IMR-90 (cell line): ENCODE data around the gene NOC2L. TPM values are rescaled to one million over a fixed set of nuclear protein-coding genes. Genes with fewer than 3 reads are reported as not detected.

Experiments
- ATAC-seq: fragments of 200-7000 bp; cut with Tn5 transposase; 2 replicates; pipeline ENCODE4 v1.9.1; 2020; ENCODE audit warnings: low read depth, mild to moderate bottlenecking, moderate library complexity
- BruUV-seq: library from RNA; stranded (reverse); fragments of 400-500 nt; replicated peaks from 2 replicates; lab custom pipeline; 2021; lab: Mats Ljungman, UMichigan
- CTCF ChIA-PET: fragments of 300-600 bp; formaldehyde crosslinking; extraction: SDS; loops from one replicate; lab custom pipeline; 2021; ENCODE audit warnings: antibody characterized with exemption; lab: Yijun Ruan, JAX
- POLR2A ChIA-PET: fragments of 300-600 bp; sonication (Branson Sonifier 250); formaldehyde crosslinking; loops from one replicate; lab custom pipeline; 2022; ENCODE audit warnings: antibody characterized with exemption; ENCODE audit not compliant: unreplicated experiment; lab: Charles Lee
- DNase-seq: peaks from one replicate; pipeline ENCODE4 v3.0.0; 2013
- H2AFZ ChIP-seq: replicated peaks from 2 replicates; pipeline ENCODE3; 2013; ENCODE audit warnings: low read length, mild to moderate bottlenecking; ENCODE audit not compliant: poor library complexity
- H2AK5ac ChIP-seq: 2 replicates; pipeline ENCODE4 v1.6.1; 2013; ENCODE audit warnings: low read depth, low read length, inconsistent platforms
- H2AK9ac ChIP-seq: replicated peaks from 2 replicates; pipeline ENCODE3; 2013; ENCODE audit warnings: mild to moderate bottlenecking, low read depth, low read length, moderate library complexity; ENCODE audit not compliant: poor library complexity
- H2BK120ac ChIP-seq: 2 replicates; pipeline ENCODE4 v1.6.1; 2013; ENCODE audit warnings: low read depth, low read length, inconsistent platforms
- H2BK15ac ChIP-seq: 3 replicates; pipeline ENCODE4 v1.6.1; 2013; ENCODE audit warnings: low read depth, low read length, inconsistent platforms
- H2BK20ac ChIP-seq: 2 replicates; pipeline ENCODE4 v1.6.1; 2013; ENCODE audit warnings: low read depth, mild to moderate bottlenecking, inconsistent platforms, low read length, moderate library complexity
- H2BK5ac ChIP-seq: 2 replicates; pipeline ENCODE4 v1.6.1; 2013; ENCODE audit warnings: mild to moderate bottlenecking, low read depth, low read length, inconsistent platforms; ENCODE audit not compliant: poor library complexity, severe bottlenecking
- H3K14ac ChIP-seq: replicated peaks from 2 replicates; pipeline ENCODE4 v1.6.1; 2013; ENCODE audit warnings: low read depth, low read length, inconsistent platforms
- H3K18ac ChIP-seq: 2 replicates; pipeline ENCODE4 v1.6.1; 2013; ENCODE audit warnings: low read depth, low read length, control low read depth
- H3K23ac ChIP-seq: 2 replicates; pipeline ENCODE4 v1.6.1; 2013; ENCODE audit warnings: low read depth, low read length, inconsistent platforms
- H3K27ac ChIP-seq: 2 replicates; pipeline ENCODE4 v1.5.1; 2013; ENCODE audit warnings: mild to moderate bottlenecking, control low read depth, low read length; ENCODE audit not compliant: insufficient read depth
- H3K27me3 ChIP-seq: 2 replicates; pipeline ENCODE4 v1.6.1; 2013; ENCODE audit warnings: low read length; ENCODE audit not compliant: control insufficient read depth, insufficient read depth
- H3K36me3 ChIP-seq: 2 replicates; pipeline ENCODE4 v1.6.1; 2013; ENCODE audit warnings: low read length, mixed read lengths; ENCODE audit not compliant: control insufficient read depth, insufficient read depth
- H3K4ac ChIP-seq: 2 replicates; pipeline ENCODE4 v1.6.1; 2013; ENCODE audit warnings: low read depth, low read length, inconsistent platforms
- H3K4me1 ChIP-seq: 2 replicates; pipeline ENCODE4 v1.6.1; 2013; ENCODE audit warnings: low read length, mixed read lengths; ENCODE audit not compliant: control insufficient read depth, insufficient read depth
- H3K4me2 ChIP-seq: 2 replicates; pipeline ENCODE4 v1.6.1; 2013; ENCODE audit warnings: low read depth, mild to moderate bottlenecking, control low read depth, low read length, moderate library complexity
- H3K4me3 ChIP-seq: 2 replicates; pipeline ENCODE4 v1.5.1; 2013; ENCODE audit warnings: low read depth, mild to moderate bottlenecking, control low read depth, low read length, moderate library complexity; ENCODE audit not compliant: insufficient read depth
- H3K56ac ChIP-seq: 2 replicates; pipeline ENCODE4 v1.6.1; 2013; ENCODE audit warnings: low read length, inconsistent platforms; ENCODE audit not compliant: insufficient read depth; ENCODE audit errors: extremely low read depth
- H3K79me1 ChIP-seq, 2 experiments: 2 replicates each; pipeline ENCODE4 v1.6.1; 2013; ENCODE audit warnings: low read length in 2 of 2, inconsistent platforms in 1 of 2, low read depth in 1 of 2
- H3K9ac ChIP-seq: 2 replicates; pipeline ENCODE4 v1.6.1; 2013; ENCODE audit warnings: low read depth, low read length, control low read depth
- H3K9me1 ChIP-seq: 2 replicates; pipeline ENCODE4 v1.6.1; 2013; ENCODE audit warnings: low read length, inconsistent platforms; ENCODE audit not compliant: insufficient read depth
- H3K9me3 ChIP-seq: 2 replicates; pipeline ENCODE4 v1.6.1; 2013; ENCODE audit warnings: low read length; ENCODE audit not compliant: control insufficient read depth, insufficient read depth
- H4K20me1 ChIP-seq: 2 replicates; pipeline ENCODE4 v1.6.1; 2013; ENCODE audit warnings: low read length, inconsistent platforms; ENCODE audit not compliant: insufficient read depth
- H4K5ac ChIP-seq: 2 replicates; pipeline ENCODE4 v1.6.1; 2013; ENCODE audit warnings: mild to moderate bottlenecking, low read depth, low read length, control low read depth
- H4K8ac ChIP-seq, 2 experiments: 2 replicates each; pipeline ENCODE4 v1.6.1; 2013; ENCODE audit warnings: low read depth in 2 of 2, low read length in 2 of 2, control low read depth in 1 of 2, inconsistent platforms in 1 of 2
- H4K91ac ChIP-seq: 2 replicates; pipeline ENCODE4 v1.6.1; 2013; ENCODE audit warnings: low read depth, low read length, inconsistent platforms; ENCODE audit not compliant: insufficient read depth
- BHLHE40 ChIP-seq: fragments of 150-350 bp; IDR thresholded peaks from 2 replicates; pipeline ENCODE4 v1.6.1; 2016; ENCODE audit warnings: mild to moderate bottlenecking, low read depth, low read length
- FOS ChIP-seq: fragments of 150-350 bp; IDR thresholded peaks from 2 replicates; pipeline ENCODE4 v1.6.1; 2016; ENCODE audit warnings: low read depth, low read length
- MAFK ChIP-seq: IDR thresholded peaks from 2 replicates; pipeline ENCODE4 v1.6.1; 2012; ENCODE audit warnings: low read depth, low read length, improper control_type of control experiment
- MAZ ChIP-seq: IDR thresholded peaks from 2 replicates; pipeline ENCODE4 v1.6.1; 2012; ENCODE audit warnings: low read depth, mild to moderate bottlenecking, low read length, improper control_type of control experiment, moderate library complexity, borderline replicate concordance
- MXI1 ChIP-seq: IDR thresholded peaks from 2 replicates; pipeline ENCODE4 v1.6.1; 2012; ENCODE audit warnings: low read depth, mild to moderate bottlenecking, low read length, moderate library complexity, borderline replicate concordance
- NFE2L2 ChIP-seq: fragments of 150-350 bp; IDR thresholded peaks from 2 replicates; pipeline ENCODE4 v1.6.1; 2016; ENCODE audit warnings: low read depth, mild to moderate bottlenecking, low read length
- POLR2A ChIP-seq: IDR thresholded peaks from 2 replicates; pipeline ENCODE4 v1.6.1; 2012; ENCODE audit warnings: mild to moderate bottlenecking, low read depth, low read length
- WGBS, 2 experiments: methylation state at CpG; one replicate each; pipeline versions ENCODE4 v1.1.5 to v1.1.7; 2013; ENCODE audit warnings: missing lambda C conversion rate in 2 of 2; ENCODE audit not compliant: insufficient read length in 1 of 2; ENCODE audit errors: extremely low coverage in 2 of 2; 5-methylcytosine and 5-hydroxymethylcytosine counted together
- dilution Hi-C: fragments of 300-500 bp; cut with HindIII; formaldehyde crosslinking; loops from one replicate; pipeline ENCODE4 v1.14.3; 2018; ENCODE audit warnings: low sequenced_read_pairs; ENCODE audit not compliant: unreplicated experiment
- in situ Hi-C: fragments of 300-500 bp; cut with MboI; formaldehyde crosslinking; loops from 3 replicates; pipeline ENCODE4 v1.14.3; 2019; ENCODE audit warnings: low sequenced_read_pairs, inconsistent platforms, mixed read lengths
- intact Hi-C: fragments of 100-400 bp; cut with micrococcal nuclease; formaldehyde crosslinking; loops from 2 replicates; pipeline ENCODE4 v1.10.0; 2022
- polyA plus RNA-seq, 3 experiments: library from polyadenylated mRNA; depleted of rRNA; stranded (reverse); fragments of >200 nt; gene quantifications; 2 replicates each; pipeline ENCODE4 v1.2.3, GENCODE V29; 2012; ENCODE audit warnings: low replicate concordance in 1 of 3
- total RNA-seq: library from RNA; depleted of rRNA; stranded (reverse); fragments of >200 nt; gene quantifications from 2 replicates; pipeline ENCODE4 v1.2.3, GENCODE V29; 2012

Gene NOC2L
- total and polyA plus RNA-seq, 2 of the 4 experiments (the other 2 are of a cell fraction): 74.2 to 106 TPM

GRCh38 chr1:995665-996633 is 36.9 kb upstream of the NOC2L start:
- H3K4me3 ChIP-seq: no peak overlapping the region
- H3K36me3 ChIP-seq: no peaks in the 10 kb centered on the region
- no peak overlapping the region for H3K14ac ChIP-seq
- peak overlapping the region; percentile 33 for H2AK9ac ChIP-seq
- POLR2A ChIA-PET: no interaction called here
- peaks cover 4% of the 10 kb centered on the region; the same call in 1 of the 2 replicates for H3K4me1 ChIP-seq
- in situ Hi-C loops: no loop called here
- H3K4ac ChIP-seq: no peak overlapping the region
- ATAC-seq: no peak
- no peak overlapping the region for H4K5ac ChIP-seq
- H3K4me2 ChIP-seq: no peak overlapping the region
- H3K18ac ChIP-seq: no peak overlapping the region
- H4K91ac ChIP-seq: no peak overlapping the region
- intact Hi-C loops: no loop called here
- no peak overlapping the region for H2AFZ ChIP-seq
- TF ChIP-seq POLR2A: peak; percentile 49; the same call in 1 of the 2 replicates
- peak; percentile 23; the same call in 1 of the 2 replicates for TF ChIP-seq MAZ
- no peak for TF ChIP-seq MAFK
- no peak for TF ChIP-seq FOS
- TF ChIP-seq MXI1: no peak
- TF ChIP-seq NFE2L2: no peak
- TF ChIP-seq BHLHE40: no peak
- no peak overlapping the region for H2BK20ac ChIP-seq
- dilution Hi-C loops: no loop called here
- no TSS peak for BruUV-seq
- no peak overlapping the region for H3K23ac ChIP-seq
- no peak overlapping the region for H3K9ac ChIP-seq
- no peak overlapping the region for H2BK15ac ChIP-seq
- H3K9me3 ChIP-seq: peaks cover 10% of the 10 kb centered on the region
- H3K27me3 ChIP-seq: no peaks in the 10 kb centered on the region
- H4K20me1 ChIP-seq: peaks cover 4% of the 10 kb centered on the region; the same call in 1 of the 2 replicates
- CTCF ChIA-PET: no interaction called here
- no peak overlapping the region for H3K56ac ChIP-seq
- WGBS, 2 experiments: 78% methylated on average over 4 of the region's 30 CpGs; no CpG with 5 or more reads in 1 of the 2 experiments
- H2AK5ac ChIP-seq: no peak overlapping the region
- H3K27ac ChIP-seq: no peak overlapping the region
- no peak overlapping the region for H2BK5ac ChIP-seq
- no peaks in the 10 kb centered on the region for H3K9me1 ChIP-seq
- no peak for DNase-seq
- H4K8ac ChIP-seq: no peak overlapping the region
- H3K79me1 ChIP-seq: peaks cover 2 to 19% of the 10 kb centered on the region in 2 experiments; a peak in 3 of 4 replicates
- no peak overlapping the region for H2BK120ac ChIP-seq
